GM23338 (cell line): ENCODE measurements around the gene EEF2K. TPM values are rescaled to one million over a fixed set of nuclear protein-coding genes. Genes with fewer than 3 reads are reported as not detected.

Source experiments
- ATAC-seq: fragments of 200-7000 bp; cut with Tn5 transposase; 3 replicates; pipeline ENCODE4 v1.9.1; 2020
- DNase-seq: peaks from one replicate; pipeline ENCODE4 v3.0.0-alpha.2; 2015; ENCODE audit warnings: low spot score
- H2AFZ ChIP-seq: fragments of 200-600 bp; sonication (generic); 2 replicates; pipeline ENCODE4 v1.8.0; 2016; ENCODE audit warnings: antibody characterized with exemption, mild to moderate bottlenecking, moderate library complexity
- H3F3A ChIP-seq: fragments of 200-600 bp; sonication (generic); replicated peaks from 2 replicates; pipeline ENCODE4 v1.8.0; 2017; ENCODE audit warnings: antibody characterized with exemption, mixed run types, low read depth
- H3K27ac ChIP-seq: fragments of 200-600 bp; sonication (generic); 2 replicates; pipeline ENCODE4 v1.6.1; 2016; ENCODE audit warnings: low read depth
- H3K27me3 ChIP-seq: fragments of 200-600 bp; sonication (generic); 2 replicates; pipeline ENCODE4 v1.8.0; 2016; ENCODE audit warnings: mild to moderate bottlenecking, mixed run types, moderate library complexity; ENCODE audit not compliant: insufficient read depth
- H3K36me3 ChIP-seq: fragments of 200-600 bp; sonication (generic); 2 replicates; pipeline ENCODE4 v1.8.0; 2016; ENCODE audit warnings: mild to moderate bottlenecking; ENCODE audit not compliant: insufficient read depth
- H3K4me1 ChIP-seq: fragments of 200-600 bp; sonication (generic); 2 replicates; pipeline ENCODE4 v1.8.0; 2016; ENCODE audit warnings: mild to moderate bottlenecking, moderate library complexity; ENCODE audit not compliant: insufficient read depth
- H3K4me2 ChIP-seq: fragments of 200-600 bp; sonication (generic); 2 replicates; pipeline ENCODE4 v1.7.1; 2017; ENCODE audit warnings: mixed run types
- H3K4me3 ChIP-seq: fragments of 200-600 bp; sonication (generic); 2 replicates; pipeline ENCODE4 v1.6.1; 2016; ENCODE audit warnings: mixed run types
- H3K79me2 ChIP-seq: fragments of 200-600 bp; sonication (generic); replicated peaks from 2 replicates; pipeline ENCODE4 v1.8.0; 2017; ENCODE audit warnings: mild to moderate bottlenecking; ENCODE audit not compliant: insufficient read depth
- H3K9me2 ChIP-seq: fragments of 200-600 bp; sonication (generic); 2 replicates; pipeline ENCODE4 v1.8.0; 2017; ENCODE audit not compliant: insufficient read depth
- H4K20me1 ChIP-seq: fragments of 200-600 bp; sonication (generic); replicated peaks from 2 replicates; pipeline ENCODE4 v1.8.0; 2017; ENCODE audit warnings: mild to moderate bottlenecking; ENCODE audit not compliant: insufficient read depth
- H3K27ac Mint-ChIP-seq: 2 replicates; pipeline ENCODE4 v1.8.0; 2020; ENCODE audit warnings: inconsistent platforms, mild to moderate bottlenecking, moderate library complexity, mixed read lengths
- H3K27me3 Mint-ChIP-seq: 3 replicates; pipeline ENCODE4 v1.8.0; 2022; ENCODE audit warnings: low read depth, mild to moderate bottlenecking, moderate library complexity, mixed read lengths, inconsistent platforms; ENCODE audit not compliant: insufficient read depth, poor library complexity
- H3K36me3 Mint-ChIP-seq: 3 replicates; pipeline ENCODE4 v1.8.0; 2021; ENCODE audit warnings: low read depth, mild to moderate bottlenecking, inconsistent platforms, moderate library complexity, mixed read lengths
- H3K4me1 Mint-ChIP-seq: 3 replicates; pipeline ENCODE4 v1.8.0; 2020; ENCODE audit warnings: mild to moderate bottlenecking, inconsistent platforms, mixed read lengths
- H3K4me3 Mint-ChIP-seq: 3 replicates; pipeline ENCODE4 v1.8.0; 2021; ENCODE audit warnings: moderate library complexity, mild to moderate bottlenecking, inconsistent platforms, mixed read lengths
- H3K9me3 Mint-ChIP-seq: 3 replicates; pipeline ENCODE4 v1.8.0; 2020; ENCODE audit warnings: moderate library complexity, mild to moderate bottlenecking, inconsistent platforms, mixed read lengths
- CREB1 ChIP-seq: fragments of 250-450 bp; sonication (Bioruptor Pico); IDR thresholded peaks from 2 replicates; pipeline ENCODE4 v1.5.0; 2020; ENCODE audit warnings: low read depth, mild to moderate bottlenecking, moderate library complexity
- EZH2 ChIP-seq: fragments of 200-600 bp; sonication (generic); IDR thresholded peaks from one replicate; pipeline ENCODE4 v1.8.0; 2017; ENCODE audit warnings: antibody characterized with exemption, mild to moderate bottlenecking, low read depth; ENCODE audit not compliant: unreplicated experiment
- EZH2phosphoT487 ChIP-seq: fragments of 200-600 bp; sonication (generic); IDR thresholded peaks from one replicate; pipeline ENCODE4 v1.8.1; 2018; ENCODE audit warnings: antibody characterized with exemption; ENCODE audit not compliant: unreplicated experiment
- POLR2AphosphoS5 ChIP-seq: IDR thresholded peaks from 2 replicates; pipeline ENCODE4 v1.6.1; 2016; ENCODE audit warnings: antibody characterized with exemption, low read depth
- ZNF114 ChIP-seq: fragments of 250-450 bp; sonication (Bioruptor Pico); IDR thresholded peaks from 2 replicates; pipeline ENCODE4 v1.5.0; 2020; ENCODE audit warnings: mild to moderate bottlenecking, moderate library complexity
- ZNF331 ChIP-seq: fragments of 250-450 bp; sonication (Bioruptor Pico); IDR thresholded peaks from 2 replicates; pipeline ENCODE4 v1.5.0; 2020; ENCODE audit warnings: low read depth, mild to moderate bottlenecking, moderate library complexity
- polyA plus RNA-seq: library from polyadenylated mRNA; unstranded; fragments of >200 nt; fragmentation: Nextera tagmentation; extraction: Ambion mirVana; gene quantifications from 2 replicates; pipeline ENCODE4 v1.2.1, GENCODE V29; 2016
- total RNA-seq: library from RNA; depleted of rRNA; stranded (reverse); fragments of >200 nt; shearing (Covaris generic); gene quantifications from 2 replicates; pipeline ENCODE4 v1.2.3, GENCODE V29; 2014
- TF ChIP-seq, protein P1 (sequence below): fragments of 250-450 bp; sonication (Bioruptor Pico); IDR thresholded peaks from 2 replicates; pipeline ENCODE4 v1.5.0; 2020; ENCODE audit warnings: mild to moderate bottlenecking, moderate library complexity

EEF2K gene
- total and polyA plus RNA-seq, 2 experiments from 2014 or later = 5.4 to 23.9 TPM

DNA sequence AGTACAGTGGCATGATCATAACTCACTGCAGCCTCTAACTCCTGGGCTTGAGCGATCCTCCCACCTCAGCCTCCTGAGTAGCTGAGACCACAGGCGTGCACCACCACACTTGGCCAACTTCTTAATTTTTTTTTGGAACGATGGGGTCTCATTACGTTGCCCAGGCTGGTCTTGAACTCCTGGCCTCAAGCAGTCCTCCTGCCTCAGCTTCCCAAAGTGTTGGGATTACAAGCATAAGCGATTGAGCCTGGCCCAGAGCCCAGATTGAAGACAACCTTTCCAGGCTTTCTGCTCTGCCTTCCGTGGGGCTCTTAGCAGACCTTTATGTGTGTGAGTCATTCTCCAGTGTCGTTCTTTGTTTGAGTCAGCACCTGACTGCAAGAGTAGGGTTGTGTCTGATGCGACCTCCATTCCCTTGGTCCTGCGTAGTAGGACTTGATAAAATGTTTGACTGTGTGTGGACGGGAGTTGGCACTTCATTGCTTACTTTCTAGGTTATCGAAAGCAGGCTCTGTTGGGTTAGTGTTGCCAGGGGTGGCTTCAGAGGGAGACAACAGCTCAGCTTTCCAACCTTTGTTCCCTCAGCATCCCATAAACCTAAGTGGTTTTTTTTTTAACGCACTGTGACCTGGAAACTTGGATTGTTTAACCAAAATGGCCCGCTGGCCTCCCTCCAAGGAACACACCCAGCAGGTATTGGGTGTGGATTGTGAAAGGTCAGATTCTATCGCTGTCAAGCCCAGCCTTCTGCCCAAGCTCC is 26.4 kb downstream of the EEF2K start:
- Mint-ChIP-seq H3K9me3 (no peaks in the 10 kb centered on the region; the same call in 2 of the 3 replicates), H3K27me3 (peaks cover 4% of the 10 kb centered on the region), H3K4me3 (no peak overlapping the region), H3K36me3 (peaks cover 24% of the 10 kb centered on the region), H3K4me1 (no peaks in the 10 kb centered on the region; the same call in 2 of the 3 replicates), H3K27ac (0 out of 2 replicates have a peak overlapping the region, but pooled peaks have one; percentile 17)
- Histone ChIP-seq H3K4me1 (no peaks in the 10 kb centered on the region), H3K79me2 (peaks cover 8% of the 10 kb centered on the region; the same call in 1 of the 2 replicates), H3F3A (no peaks in the 10 kb centered on the region), H3K36me3 (peaks cover 2% of the 10 kb centered on the region; the same call in 1 of the 2 replicates), H4K20me1 (no peaks in the 10 kb centered on the region; the same call in 1 of the 2 replicates), H3K9me2 (no peaks in the 10 kb centered on the region), H2AFZ (no peak overlapping the region), H3K4me2 (no peak overlapping the region), H3K27me3 (no peaks in the 10 kb centered on the region), H3K4me3 (no peak overlapping the region), H3K27ac (no peak overlapping the region)
- TF ChIP-seq EZH2phosphoT487 (no peak), ZNF331 (CRISPR knock-in tag) (no peak), CREB1 (no peak), EZH2 (no peak), POLR2AphosphoS5 (no peak), ZNF114 (CRISPR knock-in tag) (no peak)
- TF ChIP-seq, protein P1, sequence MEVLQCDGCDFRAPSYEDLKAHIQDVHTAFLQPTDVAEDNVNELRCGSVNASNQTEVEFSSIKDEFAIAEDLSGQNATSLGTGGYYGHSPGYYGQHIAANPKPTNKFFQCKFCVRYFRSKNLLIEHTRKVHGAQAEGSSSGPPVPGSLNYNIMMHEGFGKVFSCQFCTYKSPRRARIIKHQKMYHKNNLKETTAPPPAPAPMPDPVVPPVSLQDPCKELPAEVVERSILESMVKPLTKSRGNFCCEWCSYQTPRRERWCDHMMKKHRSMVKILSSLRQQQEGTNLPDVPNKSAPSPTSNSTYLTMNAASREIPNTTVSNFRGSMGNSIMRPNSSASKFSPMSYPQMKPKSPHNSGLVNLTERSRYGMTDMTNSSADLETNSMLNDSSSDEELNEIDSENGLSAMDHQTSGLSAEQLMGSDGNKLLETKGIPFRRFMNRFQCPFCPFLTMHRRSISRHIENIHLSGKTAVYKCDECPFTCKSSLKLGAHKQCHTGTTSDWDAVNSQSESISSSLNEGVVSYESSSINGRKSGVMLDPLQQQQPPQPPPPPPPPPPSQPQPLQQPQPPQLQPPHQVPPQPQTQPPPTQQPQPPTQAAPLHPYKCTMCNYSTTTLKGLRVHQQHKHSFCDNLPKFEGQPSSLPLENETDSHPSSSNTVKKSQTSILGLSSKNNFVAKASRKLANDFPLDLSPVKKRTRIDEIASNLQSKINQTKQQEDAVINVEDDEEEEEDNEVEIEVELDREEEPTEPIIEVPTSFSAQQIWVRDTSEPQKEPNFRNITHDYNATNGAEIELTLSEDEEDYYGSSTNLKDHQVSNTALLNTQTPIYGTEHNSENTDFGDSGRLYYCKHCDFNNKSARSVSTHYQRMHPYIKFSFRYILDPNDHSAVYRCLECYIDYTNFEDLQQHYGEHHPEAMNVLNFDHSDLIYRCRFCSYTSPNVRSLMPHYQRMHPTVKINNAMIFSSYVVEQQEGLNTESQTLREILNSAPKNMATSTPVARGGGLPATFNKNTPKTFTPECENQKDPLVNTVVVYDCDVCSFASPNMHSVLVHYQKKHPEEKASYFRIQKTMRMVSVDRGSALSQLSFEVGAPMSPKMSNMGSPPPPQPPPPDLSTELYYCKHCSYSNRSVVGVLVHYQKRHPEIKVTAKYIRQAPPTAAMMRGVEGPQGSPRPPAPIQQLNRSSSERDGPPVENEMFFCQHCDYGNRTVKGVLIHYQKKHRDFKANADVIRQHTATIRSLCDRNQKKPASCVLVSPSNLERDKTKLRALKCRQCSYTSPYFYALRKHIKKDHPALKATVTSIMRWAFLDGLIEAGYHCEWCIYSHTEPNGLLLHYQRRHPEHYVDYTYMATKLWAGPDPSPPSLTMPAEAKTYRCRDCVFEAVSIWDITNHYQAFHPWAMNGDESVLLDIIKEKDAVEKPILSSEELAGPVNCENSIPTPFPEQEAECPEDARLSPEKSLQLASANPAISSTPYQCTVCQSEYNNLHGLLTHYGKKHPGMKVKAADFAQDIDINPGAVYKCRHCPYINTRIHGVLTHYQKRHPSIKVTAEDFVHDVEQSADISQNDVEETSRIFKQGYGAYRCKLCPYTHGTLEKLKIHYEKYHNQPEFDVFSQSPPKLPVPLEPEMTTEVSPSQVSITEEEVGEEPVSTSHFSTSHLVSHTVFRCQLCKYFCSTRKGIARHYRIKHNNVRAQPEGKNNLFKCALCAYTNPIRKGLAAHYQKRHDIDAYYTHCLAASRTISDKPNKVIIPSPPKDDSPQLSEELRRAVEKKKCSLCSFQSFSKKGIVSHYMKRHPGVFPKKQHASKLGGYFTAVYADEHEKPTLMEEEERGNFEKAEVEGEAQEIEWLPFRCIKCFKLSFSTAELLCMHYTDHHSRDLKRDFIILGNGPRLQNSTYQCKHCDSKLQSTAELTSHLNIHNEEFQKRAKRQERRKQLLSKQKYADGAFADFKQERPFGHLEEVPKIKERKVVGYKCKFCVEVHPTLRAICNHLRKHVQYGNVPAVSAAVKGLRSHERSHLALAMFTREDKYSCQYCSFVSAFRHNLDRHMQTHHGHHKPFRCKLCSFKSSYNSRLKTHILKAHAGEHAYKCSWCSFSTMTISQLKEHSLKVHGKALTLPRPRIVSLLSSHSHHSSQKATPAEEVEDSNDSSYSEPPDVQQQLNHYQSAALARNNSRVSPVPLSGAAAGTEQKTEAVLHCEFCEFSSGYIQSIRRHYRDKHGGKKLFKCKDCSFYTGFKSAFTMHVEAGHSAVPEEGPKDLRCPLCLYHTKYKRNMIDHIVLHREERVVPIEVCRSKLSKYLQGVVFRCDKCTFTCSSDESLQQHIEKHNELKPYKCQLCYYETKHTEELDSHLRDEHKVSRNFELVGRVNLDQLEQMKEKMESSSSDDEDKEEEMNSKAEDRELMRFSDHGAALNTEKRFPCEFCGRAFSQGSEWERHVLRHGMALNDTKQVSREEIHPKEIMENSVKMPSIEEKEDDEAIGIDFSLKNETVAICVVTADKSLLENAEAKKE (CRISPR knock-in tag) = no peak
- DNase-seq (no peak), ATAC-seq (no peak)
